Islet of Langerhans (tissue), 1 donor: ENCODE results near the gene OR8G5.

ENCODE experiments used
- FAIRE-seq: peaks from one replicate; lab custom pipeline; 2011; peaks lifted over from hg19 to GRCh38; lab: Jason Lieb, UNC

OR8G5 gene

GRCh38 chr11:124285610-124286344, 29.6 kb downstream of the OR8G5 start:
- no peak for FAIRE-seq

- FAIRE-seq = no peak
Observed at GRCh38 chr11:124294687-124295086, 38.5 kb downstream of the OR8G5 start.

- no peak for FAIRE-seq
Observed at GRCh38 chr11:124296016-124296415, 39.8 kb downstream of the OR8G5 start.

GRCh38 chr11:124297921-124298320, 41.7 kb downstream of the OR8G5 start:
- FAIRE-seq = no peak

- FAIRE-seq = no peak
Observed at GRCh38 chr11:124301548-124301947, 45.4 kb downstream of the OR8G5 start.

GRCh38 chr11:124302347-124303125, 46.4 kb downstream of the OR8G5 start:
- no peak for FAIRE-seq

- no peak for FAIRE-seq
Observed at GRCh38 chr11:124307093-124307492, 50.9 kb downstream of the OR8G5 start.

- FAIRE-seq = no peak
Observed at GRCh38 chr11:124310721-124311120, 54.5 kb downstream of the OR8G5 start.

GRCh38 chr11:124311269-124311668, 55.1 kb downstream of the OR8G5 start:
- no peak for FAIRE-seq

- no peak for FAIRE-seq
Observed at GRCh38 chr11:124311670-124312069, 55.5 kb downstream of the OR8G5 start.

- FAIRE-seq = no peak
Observed at GRCh38 chr11:124313131-124313530, 57.0 kb downstream of the OR8G5 start.

GRCh38 chr11:124313849-124314248, 57.7 kb downstream of the OR8G5 start, which contains the start of gene OR8D1:
Gene OR8D1, minus strand, starts transcription at chr11:124313949. Its CDS starts 3,183 bp downstream, at chr11:124310766.
- no peak for FAIRE-seq

- FAIRE-seq = no peak
Observed at GRCh38 chr11:124315052-124315451, 58.9 kb downstream of the OR8G5 start.
